Cardiac muscle cell (in vitro differentiated cells and primary cell): Measurements from ENCODE around the gene CFAP58. TPM values are rescaled to one million over a fixed set of nuclear protein-coding genes. Genes with fewer than 3 reads are reported as not detected.
A peak's percentile ranks its signal among the peaks of the same experiment; 100 is the strongest.

Experiments
- DNase-seq, 2 donors: peaks; one replicate each; pipeline versions ENCODE4 v3.0.0 to v3.0.0-alpha.2; 2010 to 2017; ENCODE audit warnings: low read depth in 1 of 2, low spot score in 1 of 2
- H3K27ac ChIP-seq: fragments of 200-600 bp; sonication (generic); 2 replicates; pipeline ENCODE4 v1.5.1; 2016
- H3K27me3 ChIP-seq: fragments of 200-600 bp; sonication (generic); 2 replicates; pipeline ENCODE4 v1.6.0; 2016; ENCODE audit warnings: control low read depth
- H3K36me3 ChIP-seq: fragments of 200-600 bp; sonication (generic); 2 replicates; pipeline ENCODE4 v1.5.1; 2016; ENCODE audit warnings: control low read depth
- H3K4me1 ChIP-seq: fragments of 200-600 bp; sonication (generic); 2 replicates; pipeline ENCODE4 v1.8.1; 2017; ENCODE audit warnings: low read depth, mild to moderate bottlenecking, mixed run types
- H3K4me3 ChIP-seq: fragments of 200-600 bp; sonication (generic); 2 replicates; pipeline ENCODE4 v1.5.1; 2016; ENCODE audit warnings: mild to moderate bottlenecking
- H3K9me3 ChIP-seq: fragments of 200-600 bp; sonication (generic); 2 replicates; pipeline ENCODE4 v1.5.1; 2017; ENCODE audit warnings: low read depth, mild to moderate bottlenecking, control low read depth
- polyA plus RNA-seq: library from polyadenylated mRNA; unstranded; fragments of >200 nt; fragmentation: Nextera tagmentation; extraction: Ambion mirVana; gene quantifications from 2 replicates; pipeline ENCODE4 v1.2.1, GENCODE V29; 2016
- total RNA-seq: library from RNA; depleted of rRNA; stranded (reverse); fragments of >200 nt; gene quantifications from 2 replicates; pipeline ENCODE4 v1.2.3, GENCODE V29; 2016
- TF ChIP-seq, protein P1 (sequence below): IDR thresholded peaks from 2 replicates; pipeline ENCODE4 v1.5.1; 2012; ENCODE audit warnings: low read depth, mild to moderate bottlenecking, low read length

CFAP58 gene
- total and polyA plus RNA-seq, 2 experiments from 2014 or later: 1.1 to 1.9 TPM

DNA sequence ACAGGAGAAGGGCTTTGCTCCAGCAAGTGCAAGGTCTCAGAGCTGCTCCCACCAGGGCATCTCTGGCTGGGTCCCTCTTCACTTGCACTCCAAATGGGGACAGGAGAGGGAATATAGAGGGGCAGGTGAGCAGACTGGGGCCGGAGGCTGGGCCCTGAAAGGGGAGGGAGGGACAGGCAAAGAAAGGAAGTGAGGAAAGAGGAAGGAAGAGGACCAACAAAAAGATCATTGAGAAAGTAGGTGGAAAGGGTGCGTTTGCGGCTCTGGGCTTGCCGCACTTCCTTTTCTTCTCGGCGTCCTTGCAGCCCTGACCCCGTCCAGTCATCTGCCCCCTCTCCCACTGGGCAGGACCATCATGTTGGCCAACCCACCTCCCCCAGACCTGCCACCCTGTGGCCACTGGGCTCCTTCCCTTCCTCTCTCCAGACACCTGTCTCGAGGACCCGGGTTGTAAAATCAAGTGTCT lies 29.4 kb upstream of the CFAP58 start:
- Histone ChIP-seq H3K4me3 (no peak overlapping the region), H3K27ac (no peak overlapping the region), H3K27me3 (no peaks in the 10 kb centered on the region), H3K4me1 (peaks cover 41% of the 10 kb centered on the region), H3K36me3 (no peaks in the 10 kb centered on the region), H3K9me3 (no peaks in the 10 kb centered on the region)
- TF ChIP-seq, protein P1, sequence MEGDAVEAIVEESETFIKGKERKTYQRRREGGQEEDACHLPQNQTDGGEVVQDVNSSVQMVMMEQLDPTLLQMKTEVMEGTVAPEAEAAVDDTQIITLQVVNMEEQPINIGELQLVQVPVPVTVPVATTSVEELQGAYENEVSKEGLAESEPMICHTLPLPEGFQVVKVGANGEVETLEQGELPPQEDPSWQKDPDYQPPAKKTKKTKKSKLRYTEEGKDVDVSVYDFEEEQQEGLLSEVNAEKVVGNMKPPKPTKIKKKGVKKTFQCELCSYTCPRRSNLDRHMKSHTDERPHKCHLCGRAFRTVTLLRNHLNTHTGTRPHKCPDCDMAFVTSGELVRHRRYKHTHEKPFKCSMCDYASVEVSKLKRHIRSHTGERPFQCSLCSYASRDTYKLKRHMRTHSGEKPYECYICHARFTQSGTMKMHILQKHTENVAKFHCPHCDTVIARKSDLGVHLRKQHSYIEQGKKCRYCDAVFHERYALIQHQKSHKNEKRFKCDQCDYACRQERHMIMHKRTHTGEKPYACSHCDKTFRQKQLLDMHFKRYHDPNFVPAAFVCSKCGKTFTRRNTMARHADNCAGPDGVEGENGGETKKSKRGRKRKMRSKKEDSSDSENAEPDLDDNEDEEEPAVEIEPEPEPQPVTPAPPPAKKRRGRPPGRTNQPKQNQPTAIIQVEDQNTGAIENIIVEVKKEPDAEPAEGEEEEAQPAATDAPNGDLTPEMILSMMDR: no peak
- DNase-seq: no peak

DNA sequence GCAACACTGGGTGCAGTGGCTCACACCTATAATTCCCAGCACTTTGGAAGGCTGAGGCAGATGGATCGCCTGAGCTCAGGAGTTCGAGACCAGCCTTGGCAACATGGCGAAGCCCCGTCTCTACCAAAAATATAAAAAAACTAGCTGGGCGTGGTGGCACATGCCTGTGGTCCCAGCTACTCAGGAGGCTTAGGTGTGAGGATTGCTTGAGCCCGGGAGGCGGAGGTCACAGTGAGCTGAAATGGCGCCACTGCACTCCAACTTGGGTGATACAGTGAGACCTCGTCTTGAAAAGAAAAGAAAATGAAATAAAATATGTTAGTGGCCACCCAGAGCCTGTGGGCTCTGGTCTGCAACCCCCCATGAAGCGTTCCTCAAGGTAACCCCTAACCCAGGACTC lies 28.7 kb upstream of the CFAP58 start:
- peaks cover 45% of the 10 kb centered on the region for H3K4me1 ChIP-seq
- no peak overlapping the region for H3K4me3 ChIP-seq
- no peaks in the 10 kb centered on the region for H3K27me3 ChIP-seq
- no peaks in the 10 kb centered on the region for H3K9me3 ChIP-seq
- TF ChIP-seq, protein P1: no peak
- H3K27ac ChIP-seq: no peak overlapping the region
- no peaks in the 10 kb centered on the region for H3K36me3 ChIP-seq
- no peak for DNase-seq

DNA sequence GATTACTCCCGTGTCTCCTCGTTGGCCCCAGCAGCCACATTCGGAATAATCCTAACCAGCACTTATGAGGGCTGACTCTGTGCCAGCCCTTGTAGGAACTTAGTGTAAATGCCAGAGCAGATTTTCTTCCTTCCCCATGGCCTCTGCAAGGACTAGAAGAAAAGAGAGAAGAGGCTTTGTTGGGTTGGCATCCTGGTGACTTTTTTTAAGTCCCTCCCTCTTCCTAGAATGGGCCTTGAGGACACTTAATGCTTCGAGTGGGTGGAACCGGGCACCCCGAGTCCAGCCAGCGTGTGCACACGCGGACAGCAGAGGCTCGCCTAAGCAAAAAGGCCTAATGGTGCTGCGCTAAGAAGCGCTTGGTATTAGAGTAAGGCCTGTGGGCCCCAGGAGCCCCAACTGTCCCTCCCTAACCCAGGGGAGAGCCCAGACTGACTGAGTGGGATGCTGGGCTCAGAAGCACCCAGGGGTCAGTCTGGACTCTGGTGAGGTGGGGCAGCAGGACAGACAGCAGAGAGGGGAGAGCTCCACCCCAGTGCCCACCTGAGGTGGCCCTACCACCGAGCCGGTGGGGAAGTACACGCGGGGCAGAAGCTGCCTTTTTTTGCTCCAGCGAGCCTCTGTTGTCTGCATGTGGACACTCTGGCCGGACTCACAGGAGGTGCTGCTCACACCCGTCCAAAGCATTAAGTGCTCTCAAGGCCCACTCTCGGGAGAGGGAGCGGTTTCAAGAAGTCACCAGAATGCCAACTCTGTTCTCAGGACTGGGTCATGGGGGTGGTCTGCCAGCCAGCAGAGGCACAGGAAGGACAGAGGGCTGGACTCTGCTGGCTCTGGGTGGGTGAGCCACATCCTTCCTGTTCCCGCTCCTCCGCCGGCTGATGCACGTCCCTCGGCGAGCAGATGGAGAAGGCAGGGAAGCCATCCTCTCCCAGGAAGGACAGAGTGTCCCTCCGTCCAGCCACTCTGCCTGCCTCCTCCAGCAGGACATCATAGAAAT lies 27.9 kb upstream of the CFAP58 start:
- Histone ChIP-seq H3K27me3 (no peaks in the 10 kb centered on the region), H3K36me3 (no peaks in the 10 kb centered on the region), H3K4me3 (no peak overlapping the region), H3K4me1 (peaks cover 46% of the 10 kb centered on the region), H3K9me3 (no peaks in the 10 kb centered on the region), H3K27ac (no peak overlapping the region)
- DNase-seq: no peak
- TF ChIP-seq, protein P1: no peak

DNA sequence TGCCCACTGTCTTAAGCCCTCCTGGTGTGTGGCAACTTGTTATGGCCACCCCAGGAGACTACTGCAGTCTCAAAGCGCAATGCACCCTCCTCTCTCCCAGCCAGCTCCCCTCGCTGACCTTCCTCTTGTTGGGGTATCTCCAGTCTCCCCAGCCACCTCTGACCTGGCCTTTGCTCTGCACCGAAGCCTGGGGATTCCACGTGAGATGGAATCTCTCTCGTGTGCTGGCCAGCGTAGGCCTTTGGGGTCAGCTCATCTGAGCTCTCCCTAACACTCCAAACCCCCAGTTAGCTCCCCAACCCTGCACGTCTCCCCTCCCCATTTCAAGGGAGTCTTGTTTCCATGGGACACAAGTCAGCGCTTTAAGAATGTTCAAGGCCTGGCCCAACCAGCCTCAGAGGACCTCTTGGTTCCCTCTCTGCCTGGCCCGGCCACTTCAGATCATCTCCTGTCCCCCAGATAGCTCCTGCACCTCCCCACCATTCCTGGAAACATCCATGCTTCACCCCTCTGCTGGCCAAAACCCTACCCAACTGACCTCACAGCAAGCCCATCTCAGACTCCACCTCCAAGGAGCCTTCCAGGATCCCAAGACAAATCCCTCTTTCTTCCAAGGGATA lies 26.5 kb upstream of the CFAP58 start:
- TF ChIP-seq, protein P1: no peak
- H3K27ac ChIP-seq: no peak overlapping the region
- H3K36me3 ChIP-seq: no peaks in the 10 kb centered on the region
- no peaks in the 10 kb centered on the region for H3K27me3 ChIP-seq
- peaks cover 54% of the 10 kb centered on the region for H3K4me1 ChIP-seq
- DNase-seq: no peak
- no peak overlapping the region for H3K4me3 ChIP-seq
- H3K9me3 ChIP-seq: no peaks in the 10 kb centered on the region

DNA sequence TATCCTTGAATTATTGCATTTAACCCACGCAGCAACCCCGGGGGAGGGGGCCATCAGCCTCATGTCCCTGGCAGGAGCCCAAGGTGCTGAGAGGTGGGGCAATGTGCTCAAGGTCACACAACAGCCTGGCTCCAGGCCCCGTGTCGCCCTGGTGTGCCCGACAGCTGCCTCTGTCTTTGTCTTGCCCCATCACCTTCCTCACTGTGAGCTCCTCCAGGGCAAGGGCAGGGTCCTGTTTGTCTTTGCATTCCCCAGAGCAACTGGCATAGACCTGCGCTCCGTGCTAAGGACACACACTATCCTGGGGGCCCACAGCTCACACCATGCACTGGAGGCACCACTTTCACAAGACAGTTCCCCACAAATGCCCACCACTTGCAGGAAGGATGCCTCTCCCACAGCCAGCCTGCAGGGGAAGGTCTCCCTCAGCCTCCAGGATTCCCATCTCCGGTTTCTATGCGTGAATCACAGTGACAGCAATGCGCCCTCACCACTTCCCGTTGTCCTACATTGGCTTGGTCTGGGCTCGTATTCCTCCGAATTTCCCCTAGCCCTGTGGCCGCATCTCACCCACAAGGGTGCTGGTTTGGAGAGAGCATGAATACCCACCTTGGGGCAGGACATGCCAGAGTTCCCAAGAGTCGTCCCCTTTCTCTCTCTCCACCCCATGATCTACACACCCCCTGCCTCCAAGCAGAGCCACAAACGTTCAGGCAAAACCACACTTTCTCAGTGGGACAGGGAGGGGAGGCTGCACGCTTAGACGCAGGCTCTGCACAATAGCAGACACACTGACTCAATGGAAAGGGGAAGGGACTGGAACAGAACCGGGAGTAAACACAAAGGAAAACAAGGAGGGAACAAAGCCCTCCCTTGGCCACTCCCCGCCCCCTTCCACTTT lies 25.6 kb upstream of the CFAP58 start:
- H3K27ac ChIP-seq: peak overlapping the region; percentile 84
- TF ChIP-seq, protein P1: peak; percentile 25
- H3K4me1 ChIP-seq: peaks cover 58% of the 10 kb centered on the region
- H3K36me3 ChIP-seq: no peaks in the 10 kb centered on the region
- H3K27me3 ChIP-seq: no peaks in the 10 kb centered on the region
- H3K4me3 ChIP-seq: no peak overlapping the region
- peak in 1 of 2 donors; percentile 82 for DNase-seq
- no peaks in the 10 kb centered on the region for H3K9me3 ChIP-seq
